GM21381 (cell line): ENCODE measurements around the gene RAB20.
"Not testable (repeated sequence)": the region's sequence is repeated elsewhere in the genome, so short reads cannot be mapped to it uniquely, and the experiment has no call there.

ENCODE experiments used
- ATAC-seq: cut with Tn5 transposase; IDR thresholded peaks from one replicate; pipeline ENCODE4 v1.9.1; 2021; ENCODE audit warnings: mild to moderate bottlenecking, moderate library complexity; ENCODE audit not compliant: unreplicated experiment

The RAB20 gene

GRCh38 chr13:110561344-110562035, at the start of gene RAB20:
Gene RAB20 (minus strand): TSS chr13:110561722. CDS start chr13:110561519, 203 bp downstream.
- peak; percentile 71 for ATAC-seq

DNA sequence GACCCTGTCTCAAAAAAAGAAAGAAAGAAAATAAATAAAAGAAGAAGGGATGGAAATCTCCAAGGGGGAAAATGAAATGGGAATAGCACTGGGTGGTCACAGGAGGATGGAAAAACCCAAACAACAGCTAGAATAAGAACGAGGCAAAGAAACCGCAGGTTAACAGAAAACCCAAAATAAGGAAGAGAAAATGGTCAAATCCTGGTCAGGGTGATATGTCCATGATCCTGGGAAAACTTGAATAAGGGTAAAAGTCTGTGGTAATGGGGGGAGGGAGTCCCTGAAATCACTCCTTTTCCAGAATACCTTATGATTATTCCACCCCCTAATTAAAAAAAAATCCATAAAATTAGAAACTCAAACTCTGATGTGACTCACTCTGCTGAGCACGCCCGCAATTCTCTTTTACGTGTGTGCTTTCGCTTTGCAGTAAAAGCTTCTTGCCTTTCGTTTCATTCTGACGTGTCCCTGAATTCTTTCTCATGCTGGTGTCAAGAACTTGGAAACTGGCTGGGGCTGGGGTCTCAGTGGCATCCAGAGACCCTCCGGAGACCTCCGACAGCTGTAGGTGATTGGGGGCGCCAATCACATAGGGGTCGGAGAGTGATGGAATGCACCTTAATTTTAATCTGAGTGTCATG, 49.6 kb upstream of the RAB20 start:
- ATAC-seq = peak; percentile 55

- no peak for ATAC-seq
Measured at GRCh38 chr13:110607675-110608224, 46.2 kb upstream of the RAB20 start.

DNA sequence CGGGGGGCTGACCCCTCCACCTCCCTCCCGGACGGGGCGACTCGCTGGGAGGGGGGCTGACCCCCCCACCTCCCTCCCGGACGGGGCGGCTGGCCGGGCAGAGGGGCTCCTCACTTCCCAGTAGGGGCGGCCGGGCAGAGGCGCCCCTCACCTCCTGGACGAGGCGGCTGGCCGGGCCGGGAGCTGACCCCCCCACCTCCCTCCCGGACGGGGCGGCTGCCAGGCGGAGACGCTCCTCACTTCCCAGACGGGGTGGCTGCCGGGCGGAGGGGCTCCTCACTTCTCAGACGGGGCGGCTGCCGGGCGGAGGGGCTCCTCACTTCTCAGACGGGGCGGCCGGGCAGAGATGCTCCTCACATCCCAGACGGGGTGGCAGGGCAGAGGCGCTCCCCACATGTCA, 44.8 kb upstream of the RAB20 start:
- ATAC-seq = not testable (repeated sequence)

DNA sequence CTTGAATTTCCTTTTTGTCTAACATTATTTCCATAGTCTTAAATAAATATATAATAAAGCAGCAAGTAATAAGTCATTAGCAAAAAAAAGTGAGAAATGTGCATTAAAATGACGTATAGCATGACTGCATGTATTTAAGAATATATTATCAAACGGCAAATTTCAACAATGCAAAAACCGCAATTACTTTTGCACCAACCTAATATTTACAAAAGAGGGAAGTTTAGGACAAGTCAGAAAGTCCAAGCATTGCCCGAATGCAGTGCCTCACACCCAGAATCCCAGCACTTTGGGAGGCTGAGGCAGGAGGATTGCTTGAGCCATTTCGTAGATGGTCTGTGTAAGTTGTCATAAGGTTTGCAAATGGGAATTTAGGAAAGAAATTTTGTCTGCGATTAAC, 43.6 kb upstream of the RAB20 start:
- no peak for ATAC-seq

DNA sequence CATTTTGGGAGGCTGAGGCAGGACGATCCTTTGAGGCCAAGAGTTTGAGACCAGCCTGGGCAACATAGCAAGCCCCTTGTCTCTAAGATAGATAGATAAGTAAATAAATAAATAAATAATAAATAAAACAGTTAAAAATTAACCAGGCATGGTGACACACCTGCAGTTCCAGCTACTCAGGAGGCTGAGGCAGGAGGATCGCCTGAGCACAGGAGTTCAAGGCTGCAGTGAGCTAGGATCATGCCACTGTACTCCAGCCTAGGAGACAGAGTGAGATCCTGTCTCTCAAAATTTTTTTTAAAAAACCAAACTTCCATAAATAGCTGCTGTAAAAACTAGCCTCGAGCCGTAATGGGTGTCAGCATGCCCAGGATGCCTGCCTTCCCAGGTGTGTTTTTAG, 39.5 kb upstream of the RAB20 start:
- no peak for ATAC-seq

DNA sequence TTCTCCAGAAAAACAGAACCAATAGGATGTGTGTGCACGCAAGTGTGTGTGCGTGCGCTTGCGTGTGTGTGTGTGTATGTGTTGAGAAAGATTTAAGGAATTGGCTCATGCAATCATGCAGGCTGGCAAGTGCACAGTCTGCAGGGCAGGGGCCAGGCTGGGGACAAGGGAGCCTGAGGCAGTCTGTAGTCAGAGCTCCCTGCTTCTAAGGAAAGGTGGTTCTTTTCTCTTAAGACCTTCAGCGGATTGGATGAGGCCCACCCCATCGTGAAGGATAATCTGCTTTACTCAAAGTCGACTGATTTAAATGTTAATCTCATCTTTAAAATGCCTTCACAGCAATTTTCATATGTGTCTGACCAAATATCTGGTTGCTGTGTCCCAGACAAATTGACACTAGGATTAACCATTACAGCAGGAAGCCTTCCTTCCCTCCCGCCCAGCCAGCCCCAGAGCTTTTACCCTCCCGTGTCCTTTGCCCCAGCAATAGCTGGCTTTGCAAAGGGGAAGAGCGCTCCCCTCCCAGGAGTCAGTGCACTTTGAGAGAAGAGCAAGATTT, 38.8 kb upstream of the RAB20 start:
- no peak for ATAC-seq

DNA sequence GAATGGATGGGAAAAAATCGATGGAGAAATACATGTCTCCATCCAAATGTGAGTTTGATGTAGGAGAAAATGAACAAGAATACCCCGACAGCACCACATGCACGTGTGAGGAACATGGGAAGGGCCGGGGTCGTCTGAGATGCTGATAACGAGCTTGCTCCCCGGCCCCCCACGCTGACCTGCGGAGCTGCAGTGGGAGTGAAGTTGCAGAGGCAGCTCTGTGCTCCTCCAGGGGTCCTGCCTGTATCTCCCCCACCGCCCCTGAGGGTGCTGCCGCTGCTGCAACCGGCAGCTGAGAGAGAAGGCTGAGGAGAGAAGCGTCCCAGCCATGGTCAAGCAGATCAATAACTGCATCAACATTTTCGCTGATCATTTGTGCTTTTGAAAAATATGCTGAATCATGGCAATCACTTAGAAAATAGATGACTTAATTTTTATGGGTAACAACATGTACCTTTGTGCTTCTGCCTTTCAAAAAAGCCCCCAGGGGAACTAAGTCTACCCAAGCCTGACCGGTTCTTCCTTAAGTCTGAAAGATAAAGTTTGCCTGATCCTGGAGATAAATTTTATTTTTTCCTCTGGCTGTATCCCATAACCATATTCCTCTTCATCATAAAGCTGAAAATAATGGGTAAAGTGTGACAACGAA, 35.6 kb upstream of the RAB20 start:
- no peak for ATAC-seq

DNA sequence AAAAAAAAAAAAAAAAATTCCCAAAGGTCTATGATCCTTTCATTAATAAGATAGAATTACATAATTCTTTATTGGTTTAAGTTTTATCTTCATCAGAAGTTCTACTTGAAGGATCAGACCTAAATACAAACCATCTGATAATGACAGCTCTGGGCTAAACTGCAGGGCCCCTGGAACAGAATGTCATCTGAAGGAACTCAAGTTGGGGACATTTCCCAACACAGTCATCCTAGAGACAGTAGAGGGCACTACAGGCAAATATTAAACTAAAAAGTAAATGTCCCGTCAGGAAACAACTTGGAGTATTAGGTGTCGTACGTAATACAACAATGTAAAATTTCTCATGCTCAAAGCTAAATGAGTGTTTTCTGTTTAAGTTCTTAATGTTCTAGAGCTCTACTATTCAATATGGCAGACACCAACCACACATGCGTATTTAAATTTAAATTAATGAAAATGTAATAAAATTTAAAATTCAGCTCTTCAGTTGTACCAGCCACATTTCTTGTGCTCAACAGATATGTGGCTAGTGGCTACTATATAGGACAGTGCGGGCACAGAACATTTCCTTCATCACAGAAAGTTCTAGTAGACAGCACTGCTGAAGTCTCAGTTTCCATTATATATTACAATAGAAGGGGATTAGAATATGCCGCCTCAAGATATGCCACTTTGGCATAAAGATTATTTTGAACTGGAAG, 32.1 kb upstream of the RAB20 start:
- peak; percentile 76 for ATAC-seq

- no peak for ATAC-seq
Measured at GRCh38 chr13:110592665-110593064, 31.1 kb upstream of the RAB20 start.

- ATAC-seq = no peak
Measured at GRCh38 chr13:110590577-110590976, 29.1 kb upstream of the RAB20 start.

- no peak for ATAC-seq
Measured at GRCh38 chr13:110589793-110590390, 28.4 kb upstream of the RAB20 start.

DNA sequence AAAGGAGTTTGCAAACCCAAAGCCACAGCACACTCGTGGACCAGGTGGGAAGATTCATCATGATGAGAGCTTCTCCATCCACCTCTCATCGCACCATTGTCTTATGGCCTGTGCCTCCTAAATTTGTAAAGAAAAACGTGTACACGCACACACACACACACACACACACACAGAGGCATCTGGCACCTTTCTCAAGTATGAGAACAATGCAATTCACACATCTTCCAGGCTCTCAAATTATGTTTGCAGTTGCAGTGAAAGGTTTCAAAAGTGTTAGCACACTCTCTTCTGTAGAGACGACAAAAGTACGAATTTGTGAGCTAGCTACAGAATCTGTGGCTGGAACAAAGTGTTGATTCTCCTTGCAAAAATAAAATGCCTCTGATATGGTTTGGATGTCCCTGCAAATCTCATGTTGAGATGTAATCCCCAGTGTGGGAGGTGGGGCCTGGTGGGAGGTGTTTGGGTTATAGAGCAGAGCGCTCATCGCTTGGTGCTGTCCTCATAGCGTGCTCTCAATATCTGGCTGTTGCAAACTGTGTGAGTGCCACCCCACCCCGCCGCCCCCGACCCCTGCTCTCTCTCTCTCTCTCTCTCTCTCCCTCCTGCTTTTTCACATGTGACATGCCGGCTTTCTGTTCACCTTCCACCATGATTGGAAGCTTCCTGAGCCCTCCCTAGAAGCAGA, 21.8 kb upstream of the RAB20 start:
- ATAC-seq = no peak

DNA sequence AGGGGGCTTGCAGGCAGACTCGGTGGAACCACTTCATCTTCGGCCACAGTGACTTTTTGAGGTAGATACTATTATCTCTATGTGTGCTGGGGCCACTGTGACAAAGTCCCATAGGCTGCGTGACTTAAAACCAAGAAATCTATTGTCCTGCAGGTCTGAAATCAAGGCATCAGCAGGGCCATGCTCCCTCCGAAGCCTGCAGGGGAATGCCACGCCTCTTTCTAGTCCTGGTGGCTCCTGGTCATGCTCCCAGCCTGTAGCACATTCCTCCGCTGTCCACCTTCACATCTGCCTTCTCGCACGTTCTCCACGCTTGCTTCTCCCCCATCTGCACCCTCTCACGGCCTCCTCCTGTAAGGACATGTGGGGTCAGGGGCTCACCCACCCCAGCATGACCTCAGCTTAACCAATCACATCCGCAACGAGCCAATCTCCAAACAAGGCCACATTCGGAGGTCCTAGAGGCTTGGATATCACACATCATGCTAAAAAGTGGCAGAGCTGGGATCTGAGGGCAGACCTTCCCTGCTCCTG, 21.0 kb upstream of the RAB20 start:
- no peak for ATAC-seq

GRCh38 chr13:110581506-110582185, 20.1 kb upstream of the RAB20 start:
- ATAC-seq = no peak

DNA sequence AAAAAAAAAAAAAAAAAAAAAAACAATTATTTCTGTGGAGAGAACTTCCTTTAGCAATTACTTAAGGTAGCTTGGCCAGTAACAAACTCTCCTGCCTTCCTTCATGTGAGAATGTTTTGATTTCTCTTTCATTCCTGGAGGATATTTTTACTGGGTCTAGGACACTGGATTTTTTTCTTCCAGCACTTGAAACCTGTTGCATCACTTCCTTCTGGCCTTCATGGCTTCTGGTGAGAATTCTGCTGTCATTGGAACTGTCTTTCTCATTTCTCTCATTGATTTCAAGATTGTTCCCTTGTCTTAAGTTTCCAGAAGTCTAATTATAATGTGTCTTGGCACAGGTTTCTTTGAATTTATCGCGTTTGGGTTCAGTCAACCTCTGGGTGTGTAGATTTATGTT, 19.3 kb upstream of the RAB20 start:
- ATAC-seq = no peak

DNA sequence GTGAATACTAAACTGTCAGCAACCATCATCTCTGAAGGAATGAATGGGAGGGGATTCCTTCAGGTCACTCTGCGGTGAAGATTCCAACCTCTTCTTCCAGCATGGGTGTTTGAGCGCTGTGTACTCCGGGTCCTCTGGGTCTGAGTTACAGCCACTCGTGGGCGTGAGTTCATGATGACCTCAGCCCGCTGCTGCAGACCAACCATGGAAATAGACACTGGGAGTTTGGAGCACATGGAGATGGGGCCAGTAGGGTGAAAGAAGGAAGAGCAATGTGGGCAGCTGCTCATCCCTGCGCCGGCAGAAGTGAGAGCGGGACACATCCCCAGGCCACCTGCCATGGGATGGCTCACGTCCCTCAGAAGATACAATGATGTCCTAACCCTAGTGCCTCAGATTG, 16.8 kb upstream of the RAB20 start:
- no peak for ATAC-seq

GRCh38 chr13:110576736-110577476, 15.4 kb upstream of the RAB20 start:
- ATAC-seq = no peak

DNA sequence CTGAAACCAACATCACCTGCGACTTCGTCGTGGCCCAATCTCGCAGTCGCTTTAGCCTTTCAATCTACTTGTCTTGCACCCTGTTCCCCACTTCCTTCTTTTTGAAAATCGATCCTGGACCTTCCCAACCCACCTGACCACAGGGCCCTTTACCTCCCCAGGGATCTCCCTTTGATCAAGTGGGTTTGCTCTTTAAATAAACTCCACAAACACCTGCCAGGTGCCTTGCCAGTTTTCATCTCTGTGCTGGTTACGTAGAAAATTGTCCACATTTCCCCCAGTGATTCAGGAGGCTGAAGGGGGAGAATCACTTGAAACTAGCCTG, 14.5 kb upstream of the RAB20 start:
- ATAC-seq = no peak
